OCI-LY7 (cell line): ENCODE measurements around the gene CCDC33.

Source experiments
- EZH2phosphoT487 ChIP-seq: fragments of 200-600 bp; sonication (generic); IDR thresholded peaks from 2 replicates; pipeline ENCODE4 v1.6.1; 2018; ENCODE audit warnings: low read depth, borderline replicate concordance, mild to moderate bottlenecking, mixed run types, antibody characterized with exemption, low read length, moderate library complexity, mixed read lengths
- TF ChIP-seq, protein P1 (sequence below): fragments of 200-600 bp; sonication (generic); conservative IDR thresholded peaks from 2 replicates; pipeline ENCODE4 v1.5.1; 2014; ENCODE audit warnings: mild to moderate bottlenecking, antibody characterized with exemption, low read length, moderate library complexity, mixed read lengths

DNA sequence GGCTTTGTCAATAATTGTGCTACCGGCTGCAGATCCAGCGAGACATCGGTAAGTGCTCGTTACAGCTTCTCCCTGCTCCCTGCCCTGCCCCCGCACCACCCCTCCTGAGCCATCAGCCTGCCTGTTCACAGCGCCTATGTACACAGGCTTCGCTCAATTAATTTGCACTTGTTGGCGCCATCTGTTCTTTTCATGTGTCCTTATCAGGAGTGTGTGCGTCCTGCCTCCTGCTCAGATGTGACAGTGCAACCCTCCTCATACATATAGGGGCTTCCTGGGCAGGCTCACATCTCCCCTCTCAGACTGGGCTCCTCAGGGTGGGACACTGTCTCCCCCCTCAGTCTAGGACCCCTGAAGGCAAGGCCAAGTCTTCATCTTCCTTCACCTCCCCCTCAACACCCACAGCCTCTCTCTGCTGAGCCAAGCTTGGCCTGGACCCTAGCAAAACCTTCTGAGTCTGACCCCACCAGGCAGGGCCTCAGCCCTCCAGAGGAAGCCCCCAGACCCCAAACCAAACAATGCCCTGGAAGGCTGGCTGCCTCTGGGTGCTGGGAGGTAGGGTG lies 76.4 kb downstream of the CCDC33 start:
- TF ChIP-seq, protein P1, sequence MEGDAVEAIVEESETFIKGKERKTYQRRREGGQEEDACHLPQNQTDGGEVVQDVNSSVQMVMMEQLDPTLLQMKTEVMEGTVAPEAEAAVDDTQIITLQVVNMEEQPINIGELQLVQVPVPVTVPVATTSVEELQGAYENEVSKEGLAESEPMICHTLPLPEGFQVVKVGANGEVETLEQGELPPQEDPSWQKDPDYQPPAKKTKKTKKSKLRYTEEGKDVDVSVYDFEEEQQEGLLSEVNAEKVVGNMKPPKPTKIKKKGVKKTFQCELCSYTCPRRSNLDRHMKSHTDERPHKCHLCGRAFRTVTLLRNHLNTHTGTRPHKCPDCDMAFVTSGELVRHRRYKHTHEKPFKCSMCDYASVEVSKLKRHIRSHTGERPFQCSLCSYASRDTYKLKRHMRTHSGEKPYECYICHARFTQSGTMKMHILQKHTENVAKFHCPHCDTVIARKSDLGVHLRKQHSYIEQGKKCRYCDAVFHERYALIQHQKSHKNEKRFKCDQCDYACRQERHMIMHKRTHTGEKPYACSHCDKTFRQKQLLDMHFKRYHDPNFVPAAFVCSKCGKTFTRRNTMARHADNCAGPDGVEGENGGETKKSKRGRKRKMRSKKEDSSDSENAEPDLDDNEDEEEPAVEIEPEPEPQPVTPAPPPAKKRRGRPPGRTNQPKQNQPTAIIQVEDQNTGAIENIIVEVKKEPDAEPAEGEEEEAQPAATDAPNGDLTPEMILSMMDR = no peak
- no peak for TF ChIP-seq EZH2phosphoT487
